Mesenchymal stem cell (in vitro differentiated cells and primary cell): ENCODE data around the gene PTCH1.

Experiments used
- DNase-seq: peaks from one replicate; pipeline ENCODE4 v3.0.0-alpha.2; 2013
- H2AFZ ChIP-seq: one replicate; pipeline ENCODE4 v1.6.1; 2013; ENCODE audit warnings: low read depth, mild to moderate bottlenecking, control low read depth, inconsistent platforms, low read length, moderate library complexity
- H2AK5ac ChIP-seq: 2 replicates; pipeline ENCODE4 v1.6.1; 2013; ENCODE audit warnings: low read length, moderate library complexity, mild to moderate bottlenecking, inconsistent platforms; ENCODE audit not compliant: severe bottlenecking
- H2BK120ac ChIP-seq: one replicate; pipeline ENCODE4 v1.6.1; 2013; ENCODE audit warnings: low read depth, mild to moderate bottlenecking, inconsistent platforms, low read length, moderate library complexity
- H2BK12ac ChIP-seq, 2 experiments: one replicate each; pipeline ENCODE4 v1.6.1; 2013; ENCODE audit warnings: inconsistent platforms in 2 of 2, low read length in 2 of 2, mild to moderate bottlenecking in 2 of 2, moderate library complexity in 2 of 2, control low read depth in 1 of 2
- H2BK15ac ChIP-seq: one replicate; pipeline ENCODE4 v1.6.1; 2013; ENCODE audit warnings: mild to moderate bottlenecking, low read depth, inconsistent platforms; ENCODE audit not compliant: poor library complexity, severe bottlenecking
- H2BK5ac ChIP-seq: 2 replicates; pipeline ENCODE4 v1.6.1; 2013; ENCODE audit warnings: low read depth, mild to moderate bottlenecking, low read length, control low read depth, inconsistent platforms; ENCODE audit not compliant: poor library complexity, severe bottlenecking
- H3K14ac ChIP-seq, 2 experiments: one replicate each; pipeline ENCODE4 v1.6.1; 2013; ENCODE audit warnings: inconsistent platforms in 2 of 2, low read length in 2 of 2, control low read depth in 1 of 2, mild to moderate bottlenecking in 1 of 2, moderate library complexity in 1 of 2
- H3K18ac ChIP-seq, 2 experiments: one replicate each; pipeline ENCODE4 v1.6.1; 2013; ENCODE audit warnings: inconsistent platforms in 2 of 2, low read length in 2 of 2, control low read depth in 1 of 2, low read depth in 1 of 2, mild to moderate bottlenecking in 1 of 2
- H3K23ac ChIP-seq, 2 experiments: one replicate each; pipeline ENCODE4 v1.6.1; 2013; ENCODE audit warnings: inconsistent platforms in 2 of 2, low read length in 2 of 2, mild to moderate bottlenecking in 2 of 2, moderate library complexity in 2 of 2, control low read depth in 1 of 2
- H3K27ac ChIP-seq: 2 replicates; pipeline ENCODE4 v1.5.1; 2013; ENCODE audit warnings: mild to moderate bottlenecking, moderate library complexity, low read length, control low read depth, inconsistent platforms; ENCODE audit not compliant: poor library complexity, severe bottlenecking
- H3K27me3 ChIP-seq, 2 experiments: 2 replicates each; pipeline versions ENCODE4 v1.6.1 to v1.7.0; 2013; ENCODE audit warnings: low read length in 2 of 2, mild to moderate bottlenecking in 2 of 2, moderate library complexity in 2 of 2, control low read depth in 1 of 2, inconsistent platforms in 1 of 2; ENCODE audit not compliant: control insufficient read depth in 1 of 2, insufficient read depth in 1 of 2
- H3K36me3 ChIP-seq, 2 experiments: 2 replicates each; pipeline versions ENCODE4 v1.6.1 to v1.7.0; 2013; ENCODE audit warnings: low read length in 2 of 2, control low read depth in 1 of 2, inconsistent platforms in 1 of 2, low read depth in 1 of 2, mild to moderate bottlenecking in 1 of 2; ENCODE audit not compliant: insufficient read depth in 2 of 2, control insufficient read depth in 1 of 2
- H3K4ac ChIP-seq, 2 experiments: one replicate each; pipeline ENCODE4 v1.6.1; 2013; ENCODE audit warnings: inconsistent platforms in 2 of 2, low read length in 2 of 2, mild to moderate bottlenecking in 2 of 2, moderate library complexity in 2 of 2, control low read depth in 1 of 2, low read depth in 1 of 2
- H3K4me1 ChIP-seq: 2 replicates; pipeline ENCODE4 v1.6.1; 2013; ENCODE audit warnings: low read depth, low read length, control low read depth; ENCODE audit not compliant: control insufficient read depth, insufficient read depth
- H3K4me2 ChIP-seq: 2 replicates; pipeline ENCODE4 v1.6.1; 2013; ENCODE audit warnings: low read length, mild to moderate bottlenecking, inconsistent platforms; ENCODE audit not compliant: poor library complexity, severe bottlenecking
- H3K4me3 ChIP-seq, 2 experiments: 2 replicates each; pipeline versions ENCODE4 v1.5.1 to v1.7.0; 2013; ENCODE audit warnings: low read length in 2 of 2, mild to moderate bottlenecking in 2 of 2, control low read depth in 1 of 2, low read depth in 1 of 2; ENCODE audit not compliant: insufficient read depth in 1 of 2
- H3K79me1 ChIP-seq: replicated peaks from 2 replicates; pipeline ENCODE4 v1.6.1; 2013; ENCODE audit warnings: mild to moderate bottlenecking, control low read depth, low read length, inconsistent platforms; ENCODE audit not compliant: poor library complexity, severe bottlenecking
- H3K9ac ChIP-seq: 2 replicates; pipeline ENCODE4 v1.7.0; 2013; ENCODE audit warnings: mild to moderate bottlenecking, low read length, moderate library complexity
- H3K9me3 ChIP-seq: 2 replicates; pipeline ENCODE4 v1.7.0; 2013; ENCODE audit warnings: mild to moderate bottlenecking, low read length; ENCODE audit not compliant: control insufficient read depth
- H4K8ac ChIP-seq: one replicate; pipeline ENCODE4 v1.6.1; 2013; ENCODE audit warnings: inconsistent platforms, mild to moderate bottlenecking, low read length, moderate library complexity
- H4K91ac ChIP-seq: one replicate; pipeline ENCODE4 v1.6.1; 2013; ENCODE audit warnings: mild to moderate bottlenecking, low read length, inconsistent platforms
- WGBS: methylation state at CpG from one replicate; pipeline ENCODE4 v1.1.7; 2013; ENCODE audit warnings: mixed read lengths; 5-methylcytosine and 5-hydroxymethylcytosine counted together

PTCH1 gene

DNA sequence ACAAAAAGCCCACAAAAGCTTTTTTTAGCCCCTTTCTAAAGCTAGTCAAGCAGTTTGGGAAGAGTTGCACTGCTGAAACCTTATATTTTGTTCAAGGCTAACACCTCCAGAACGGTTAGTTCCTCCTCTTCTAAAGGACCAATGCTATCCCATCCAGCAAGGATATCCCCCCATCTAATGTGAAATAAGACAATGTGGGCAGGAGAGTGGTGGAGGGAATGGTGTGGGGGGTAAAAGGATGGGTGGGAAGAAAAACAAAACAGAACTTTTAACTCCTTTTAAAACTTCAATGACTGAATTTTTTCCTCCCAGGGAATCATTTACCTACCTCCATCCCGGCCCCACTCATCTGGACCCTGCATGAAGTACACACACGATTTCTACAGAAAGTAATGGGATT is 21.2 kb downstream of the PTCH1 start:
- Histone ChIP-seq H4K91ac (no peak overlapping the region), H3K9me3 (no peaks in the 10 kb centered on the region), H3K4me2 (no peak overlapping the region), H3K18ac (no peak overlapping the region), H3K4me1 (peaks cover 20% of the 10 kb centered on the region), H3K23ac (no peak overlapping the region), H2BK12ac (no peak overlapping the region), H3K27ac (no peak overlapping the region), H3K36me3 (peaks cover 0 to 8% of the 10 kb centered on the region in 2 experiments), H2BK15ac (no peak overlapping the region), H3K27me3 (no peaks in the 10 kb centered on the region), H3K4ac (no peak overlapping the region), H2BK5ac (no peak overlapping the region), H3K9ac (no peak overlapping the region), H4K8ac (no peak overlapping the region), H3K79me1 (peaks cover 55% of the 10 kb centered on the region), H2AFZ (no peak overlapping the region), H2AK5ac (no peak overlapping the region), H3K14ac (no peak overlapping the region), H2BK120ac (no peak overlapping the region), H3K4me3 (no peak overlapping the region)
- 100% methylated on average over 1 of the region's 3 CpGs for WGBS
- no peak for DNase-seq

DNA sequence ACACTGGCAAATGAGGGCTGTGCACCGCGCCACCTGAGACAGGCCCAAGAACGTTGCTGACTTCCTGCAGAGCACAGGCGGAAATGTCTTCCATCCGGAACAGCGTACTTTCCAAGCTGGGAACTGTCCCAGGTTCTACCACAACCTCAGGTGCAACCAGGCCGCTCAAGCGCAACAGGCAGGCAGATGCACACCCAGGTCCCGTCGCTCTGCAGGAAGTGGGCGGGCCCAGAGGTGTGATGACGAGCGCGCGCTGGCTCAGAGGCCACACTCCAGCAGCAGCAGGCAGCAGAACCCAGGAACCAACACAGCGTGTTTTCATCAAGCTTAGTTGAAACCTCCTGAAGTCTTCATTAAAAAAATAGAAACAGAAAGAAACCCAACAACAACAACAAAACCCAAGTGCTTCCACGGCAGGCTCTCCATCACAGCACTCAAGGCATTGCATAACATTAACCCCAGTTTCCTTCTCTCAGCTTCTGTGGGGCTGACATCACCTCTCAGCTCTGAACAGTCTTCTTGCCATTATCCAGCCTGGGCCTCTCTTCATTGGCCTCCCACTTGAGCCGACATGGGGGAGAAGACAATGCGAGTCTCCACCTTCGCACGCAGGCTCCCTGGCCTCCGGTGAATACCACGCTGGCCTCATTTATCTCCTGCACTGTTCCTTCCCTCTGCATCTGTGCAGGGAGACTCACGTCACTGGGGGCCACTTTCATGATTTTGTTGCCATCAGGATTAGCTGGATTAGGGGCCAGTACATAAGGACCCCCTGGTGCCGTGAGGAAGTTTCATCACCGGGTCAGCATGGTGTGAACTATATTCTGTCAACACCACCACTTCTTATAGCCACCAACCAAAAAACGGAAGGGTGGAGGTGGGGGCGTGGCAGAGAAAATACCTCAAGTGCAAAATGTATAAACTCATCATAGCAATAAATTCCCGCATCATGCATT is 22.1 kb downstream of the PTCH1 start:
- H3K4ac ChIP-seq, result no peak overlapping the region
- peak overlapping the region in 1 of 2 experiments; percentile 1 for H3K18ac ChIP-seq
- no peak overlapping the region for H2BK5ac ChIP-seq
- DNase-seq, result peak; percentile 61
- peak overlapping the region in 1 of 2 experiments; percentile 72 for H2BK12ac ChIP-seq
- H3K27me3 ChIP-seq, result no peaks in the 10 kb centered on the region
- H3K14ac ChIP-seq, result no peak overlapping the region
- H3K4me3 ChIP-seq, result no peak overlapping the region
- H3K36me3 ChIP-seq, result peaks cover 0 to 8% of the 10 kb centered on the region in 2 experiments
- H3K9ac ChIP-seq, result no peak overlapping the region
- H2AK5ac ChIP-seq, result no peak overlapping the region
- H2AFZ ChIP-seq, result no peak overlapping the region
- no peak overlapping the region for H4K91ac ChIP-seq
- no peak overlapping the region for H3K23ac ChIP-seq
- H3K4me1 ChIP-seq, result peaks cover 17% of the 10 kb centered on the region
- WGBS, result 83% methylated on average over 24 of the region's 29 CpGs
- H3K4me2 ChIP-seq, result no peak overlapping the region
- peak overlapping the region; percentile 8 for H4K8ac ChIP-seq
- H3K27ac ChIP-seq, result no peak overlapping the region
- H2BK15ac ChIP-seq, result no peak overlapping the region
- peaks cover 52% of the 10 kb centered on the region for H3K79me1 ChIP-seq
- no peak overlapping the region for H2BK120ac ChIP-seq
- no peaks in the 10 kb centered on the region for H3K9me3 ChIP-seq

DNA sequence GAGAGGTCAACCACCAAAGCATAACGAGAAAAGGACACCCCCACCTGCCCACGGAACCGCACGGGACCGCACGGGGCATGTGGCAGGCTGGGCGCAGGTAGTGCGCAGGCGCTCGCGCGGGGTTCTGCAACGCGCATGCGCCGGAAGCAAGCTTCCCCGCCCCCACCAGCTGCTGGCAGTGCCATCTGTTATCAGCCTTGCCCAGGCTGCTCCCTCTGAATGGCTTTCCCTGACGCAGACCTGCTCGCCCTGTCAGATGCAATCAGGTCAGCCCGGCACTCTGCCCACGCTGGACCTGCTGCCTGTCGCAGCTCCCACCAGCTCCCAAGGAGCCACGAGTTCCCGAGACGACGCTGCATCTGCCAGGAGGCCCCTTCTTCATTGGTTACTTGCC is 22.8 kb downstream of the PTCH1 start:
- peaks cover 0 to 8% of the 10 kb centered on the region in 2 experiments for H3K36me3 ChIP-seq
- no peaks in the 10 kb centered on the region for H3K27me3 ChIP-seq
- no peak overlapping the region for H3K4me3 ChIP-seq
- peak overlapping the region; percentile 8 for H4K8ac ChIP-seq
- no peak overlapping the region for H3K23ac ChIP-seq
- no peak overlapping the region for H2BK120ac ChIP-seq
- no peak overlapping the region for H2BK15ac ChIP-seq
- 97% methylated on average over 26 of the region's 26 CpGs for WGBS
- no peak overlapping the region for H4K91ac ChIP-seq
- H2AFZ ChIP-seq, result no peak overlapping the region
- H3K14ac ChIP-seq, result no peak overlapping the region
- H2BK12ac ChIP-seq, result peak overlapping the region; percentile 15 to 72
- no peak overlapping the region for H3K4me2 ChIP-seq
- peaks cover 54% of the 10 kb centered on the region for H3K79me1 ChIP-seq
- H3K9me3 ChIP-seq, result no peaks in the 10 kb centered on the region
- no peak overlapping the region for H3K18ac ChIP-seq
- H3K9ac ChIP-seq, result no peak overlapping the region
- H3K4ac ChIP-seq, result no peak overlapping the region
- H2BK5ac ChIP-seq, result no peak overlapping the region
- H2AK5ac ChIP-seq, result no peak overlapping the region
- DNase-seq, result no peak
- H3K4me1 ChIP-seq, result peaks cover 16% of the 10 kb centered on the region
- no peak overlapping the region for H3K27ac ChIP-seq

DNA sequence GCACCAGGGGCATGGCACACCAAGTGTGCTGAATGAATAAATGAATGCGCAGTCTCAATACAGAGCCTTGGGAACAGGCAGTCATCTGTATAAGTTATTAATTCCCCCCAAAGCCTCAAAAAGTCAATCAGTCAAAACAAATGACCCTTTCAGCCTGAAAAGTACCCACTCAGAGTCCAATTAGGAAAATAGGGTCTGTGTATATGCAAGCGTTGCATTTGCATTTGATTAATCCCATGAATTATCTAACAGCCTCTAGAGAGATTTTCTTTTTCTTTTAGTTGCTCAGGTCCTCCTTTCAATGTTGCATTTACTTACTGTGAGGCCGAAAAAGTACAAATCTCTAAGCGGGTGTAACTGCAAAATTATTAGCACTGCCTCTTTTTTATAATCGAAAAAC is 23.4 kb downstream of the PTCH1 start:
- no peak overlapping the region for H3K14ac ChIP-seq
- H3K4me2 ChIP-seq, result no peak overlapping the region
- H2AFZ ChIP-seq, result no peak overlapping the region
- no peaks in the 10 kb centered on the region for H3K9me3 ChIP-seq
- no peak overlapping the region for H4K8ac ChIP-seq
- H4K91ac ChIP-seq, result no peak overlapping the region
- WGBS, result 96% methylated on average over 5 of the region's 5 CpGs
- H3K4me1 ChIP-seq, result peaks cover 12% of the 10 kb centered on the region
- peaks cover 54% of the 10 kb centered on the region for H3K79me1 ChIP-seq
- H3K4me3 ChIP-seq, result no peak overlapping the region
- peaks cover 0 to 8% of the 10 kb centered on the region in 2 experiments for H3K36me3 ChIP-seq
- no peak overlapping the region for H3K23ac ChIP-seq
- no peak overlapping the region for H3K18ac ChIP-seq
- no peak overlapping the region for H2BK5ac ChIP-seq
- no peak overlapping the region for H2BK15ac ChIP-seq
- no peaks in the 10 kb centered on the region for H3K27me3 ChIP-seq
- no peak overlapping the region for H2BK120ac ChIP-seq
- no peak overlapping the region for H3K4ac ChIP-seq
- no peak overlapping the region for H3K27ac ChIP-seq
- DNase-seq, result no peak
- no peak overlapping the region for H2AK5ac ChIP-seq
- no peak overlapping the region for H2BK12ac ChIP-seq
- H3K9ac ChIP-seq, result no peak overlapping the region
